GM19025 (cell line): ENCODE data around the gene TSNAX.

Experiments used
- ATAC-seq: cut with Tn5 transposase; IDR thresholded peaks from one replicate; pipeline ENCODE4 v1.9.1; 2021; ENCODE audit warnings: mild to moderate bottlenecking, low read depth, moderate library complexity; ENCODE audit not compliant: unreplicated experiment

TSNAX gene

GRCh38 chr1:231597971-231598370, 69.5 kb downstream of the TSNAX start:
- no peak for ATAC-seq

DNA sequence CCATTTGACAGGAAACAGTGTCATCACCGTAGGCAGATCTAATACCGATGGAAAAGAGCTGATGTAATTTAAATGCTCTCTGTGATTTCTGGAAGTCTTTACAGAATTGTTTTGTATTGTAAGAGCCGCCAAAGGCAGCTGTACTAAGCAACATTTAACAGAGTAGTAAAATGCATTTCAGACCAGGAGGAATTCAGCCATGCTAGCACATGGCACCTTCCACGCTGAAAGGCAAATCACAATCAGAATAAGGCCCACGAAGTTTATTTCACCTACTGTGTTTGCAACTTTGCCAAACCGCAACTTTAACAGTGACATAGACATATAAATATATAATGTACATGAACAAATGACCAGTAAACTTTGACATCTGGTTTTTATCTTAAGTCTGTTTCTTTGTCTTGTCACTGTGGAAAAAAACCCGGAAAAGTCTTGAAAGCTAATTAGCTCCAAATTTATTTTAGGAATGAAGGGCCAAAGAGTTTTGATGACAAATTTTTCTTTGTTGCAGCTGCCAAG, 72.0 kb downstream of the TSNAX start:
- no peak for ATAC-seq

GRCh38 chr1:231601824-231602672, 73.6 kb downstream of the TSNAX start:
- no peak for ATAC-seq

DNA sequence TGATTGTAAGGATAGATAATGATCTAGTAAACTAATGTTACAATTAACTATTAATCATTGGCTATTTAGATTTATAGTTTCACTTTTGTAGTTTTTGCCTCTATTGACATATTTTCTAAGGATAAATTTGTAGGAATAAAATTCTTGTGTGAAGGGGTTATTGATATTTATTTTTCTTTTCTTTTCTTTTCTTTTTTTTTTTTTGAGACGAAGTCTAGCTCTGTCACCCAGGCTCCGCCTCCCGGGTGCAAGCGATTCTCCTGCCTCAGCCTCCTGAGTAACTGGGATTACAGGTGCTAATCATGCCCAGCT, 74.2 kb downstream of the TSNAX start:
- ATAC-seq: no peak

DNA sequence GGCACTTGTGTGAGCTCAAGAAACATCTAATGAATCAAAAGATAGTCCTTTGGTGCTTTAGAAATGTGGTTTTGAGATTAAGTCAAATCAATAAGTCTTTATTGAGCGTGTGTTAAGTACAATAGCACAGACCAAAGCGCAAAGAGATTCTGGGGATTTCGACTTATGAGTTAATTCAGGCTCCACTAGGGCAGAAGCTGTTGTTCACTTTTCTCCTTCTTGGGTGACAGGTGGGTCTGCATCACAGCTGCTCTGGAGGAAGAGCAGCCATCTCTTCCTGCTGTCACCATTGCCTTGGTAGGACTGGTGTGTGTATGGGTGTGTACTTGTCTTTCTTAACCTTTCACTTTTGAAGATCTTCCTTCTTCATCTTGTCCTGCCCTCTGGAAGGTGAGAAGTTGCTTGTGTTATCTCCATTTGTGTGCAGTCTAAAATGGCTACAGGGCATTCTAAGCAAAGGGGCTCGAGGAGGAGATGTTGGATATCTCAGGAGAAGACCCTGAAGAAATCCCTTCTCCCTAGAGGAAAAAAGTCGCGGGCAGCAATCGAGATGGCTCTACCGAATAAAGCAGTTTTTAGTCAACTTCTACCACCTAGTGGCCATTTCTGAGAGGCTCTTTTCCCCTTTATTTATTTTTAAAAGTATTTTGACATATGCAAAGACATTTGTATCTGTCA, 75.3 kb downstream of the TSNAX start:
- no peak for ATAC-seq

DNA sequence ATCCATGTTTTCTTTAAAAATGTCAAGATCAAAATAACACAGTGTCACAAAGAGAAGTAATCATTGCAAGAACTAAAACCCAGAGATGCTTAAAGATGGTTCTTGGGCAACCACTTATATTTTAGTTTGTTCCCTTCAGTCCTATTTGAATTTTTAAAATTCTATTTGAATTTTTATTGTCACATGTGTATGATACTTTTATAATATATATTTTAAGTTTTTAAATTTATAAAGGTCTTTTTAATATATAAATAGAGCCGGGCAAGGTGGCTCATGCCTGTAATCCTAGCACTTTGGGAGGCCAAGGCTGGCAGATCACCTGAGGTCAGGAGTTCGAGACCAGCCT, 75.8 kb downstream of the TSNAX start:
- ATAC-seq: no peak

DNA sequence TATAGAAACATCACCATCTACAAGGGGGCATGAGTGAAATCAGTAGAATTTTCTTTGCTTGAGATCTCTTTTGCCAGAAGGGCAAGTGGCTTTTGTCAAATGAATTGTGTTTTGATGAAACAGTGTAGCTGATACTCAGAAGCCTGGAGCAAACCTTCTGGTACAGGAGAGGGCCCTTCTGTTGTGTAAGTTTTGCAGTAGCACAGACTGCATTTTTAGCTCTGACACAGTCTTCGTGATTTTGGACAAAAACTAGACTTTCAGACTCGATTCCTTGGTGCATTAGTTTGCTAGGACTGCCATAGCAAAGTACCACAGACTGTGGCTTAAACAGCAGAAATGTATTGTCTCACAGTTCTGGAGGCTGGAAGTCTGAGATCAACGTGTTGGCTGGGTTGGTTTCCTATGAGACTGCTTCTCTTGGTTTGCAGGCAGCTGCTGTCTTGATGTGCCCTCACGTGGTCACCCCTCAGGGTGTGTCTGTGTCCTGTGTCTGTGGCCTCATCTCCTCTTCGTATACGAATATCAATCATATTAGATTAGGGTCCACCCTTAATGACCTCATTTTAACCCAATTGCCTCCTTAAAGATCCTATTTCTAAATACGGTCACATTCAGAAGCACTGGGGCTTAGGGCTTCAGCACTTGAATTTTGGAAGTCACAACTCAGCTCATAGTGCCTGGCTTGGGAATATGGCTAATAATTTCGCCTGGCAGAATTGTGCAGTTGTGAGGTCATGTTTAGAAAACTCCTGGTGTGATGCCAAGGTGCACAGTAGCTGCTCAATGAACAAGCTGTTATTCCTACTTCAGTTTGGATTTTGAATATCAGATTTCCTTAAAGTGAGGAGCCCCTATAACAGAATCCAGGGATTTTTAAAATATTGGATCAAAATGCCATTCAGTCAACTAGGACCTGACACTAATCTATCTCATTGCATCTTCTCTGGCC, 77.0 kb downstream of the TSNAX start:
- ATAC-seq: no peak

DNA sequence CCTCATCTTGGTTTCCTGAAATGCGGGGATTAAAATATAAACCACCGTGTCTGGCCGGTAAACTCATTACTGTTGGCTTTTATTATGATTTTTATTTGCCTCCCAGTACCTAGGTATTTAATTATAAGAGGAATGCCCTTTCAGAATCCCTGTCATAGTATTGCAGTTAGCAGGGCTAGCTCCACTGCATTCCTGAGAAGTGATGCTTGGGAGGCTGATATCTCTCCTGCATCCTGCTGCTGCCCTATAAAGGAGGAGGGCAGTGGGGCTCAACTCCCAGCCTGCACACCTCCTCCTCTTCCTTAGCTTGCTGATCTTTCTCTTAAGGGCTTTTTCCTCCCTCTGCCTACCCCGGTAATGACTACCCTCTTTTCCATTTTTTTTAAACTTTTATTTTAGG, 78.2 kb downstream of the TSNAX start:
- ATAC-seq: no peak

DNA sequence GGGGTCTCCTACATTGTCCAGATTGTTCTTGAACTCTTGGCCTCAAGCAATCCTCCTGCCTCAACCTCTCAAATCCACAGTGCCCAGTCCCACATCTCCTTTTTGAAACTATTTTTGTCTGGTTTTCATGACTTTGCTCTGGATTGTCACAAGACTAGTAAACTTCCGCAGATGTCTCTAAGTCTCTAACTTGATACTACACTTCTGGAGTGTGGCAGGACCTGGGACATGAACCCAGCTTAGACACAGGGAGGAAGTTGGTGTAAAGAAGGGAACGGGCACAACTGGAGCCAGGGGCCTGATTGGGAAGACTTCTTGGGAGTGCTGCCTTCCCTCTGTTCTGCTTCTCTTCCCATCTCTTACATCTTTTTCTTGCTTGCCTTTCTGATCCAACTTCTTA, 81.9 kb downstream of the TSNAX start:
- ATAC-seq: no peak

- no peak for ATAC-seq
These were observed 82.6 kb downstream of the TSNAX start for GRCh38 chr1:231611111-231611510.

- ATAC-seq: no peak
These were observed 83.4 kb downstream of the TSNAX start for GRCh38 chr1:231611851-231612250.

- peak; percentile 98 for ATAC-seq
These were observed 84.1 kb downstream of the TSNAX start for GRCh38 chr1:231612393-231613089.

GRCh38 chr1:231613419-231614349, 85.2 kb downstream of the TSNAX start:
- ATAC-seq: no peak
